ENCODE measurements around the gene RNF111.
"Not testable (repeated sequence)": the region's sequence is repeated elsewhere in the genome, so short reads cannot be mapped to it uniquely, and the experiment has no call there.

The RNF111 gene

GRCh38 chr15:59133929-59134427 lies 146.5 kb downstream of the RNF111 start:
- no peak for DNase-seq (ENCODE audit: low read depth)

- DNase-seq (ENCODE audit: low read depth): no peak
These were observed 150.1 kb downstream of the RNF111 start for GRCh38 chr15:59137566-59137965.

- DNase-seq (ENCODE audit: low read depth): peak; percentile 33
These were observed 150.8 kb downstream of the RNF111 start for GRCh38 chr15:59138243-59138642.

- no peak for DNase-seq (ENCODE audit: low read depth)
These were observed 153.2 kb downstream of the RNF111 start for GRCh38 chr15:59140422-59141226.

- DNase-seq (ENCODE audit: low read depth): no peak
These were observed 155.8 kb downstream of the RNF111 start for GRCh38 chr15:59143281-59143680.

GRCh38 chr15:59144594-59144993 lies 157.1 kb downstream of the RNF111 start:
- not testable (repeated sequence) for DNase-seq (ENCODE audit: low read depth)

Data from activated T-helper 9 cell treated with anti-CD3 and anti-CD28 coated beads, Interleukin-2, amount 50 U/mL, for 16 hours (primary cell).